Activated gamma-delta T cell treated with anti-CD3 and anti-CD28 coated beads, Interleukin-2, amount 50 U/mL, for 16 hours (primary cell): ENCODE measurements around the gene LCN10.

Source experiments
- DNase-seq: peaks from one replicate; pipeline ENCODE4 v3.0.0-alpha.2; 2020; ENCODE audit warnings: low read depth

The LCN10 gene

DNA sequence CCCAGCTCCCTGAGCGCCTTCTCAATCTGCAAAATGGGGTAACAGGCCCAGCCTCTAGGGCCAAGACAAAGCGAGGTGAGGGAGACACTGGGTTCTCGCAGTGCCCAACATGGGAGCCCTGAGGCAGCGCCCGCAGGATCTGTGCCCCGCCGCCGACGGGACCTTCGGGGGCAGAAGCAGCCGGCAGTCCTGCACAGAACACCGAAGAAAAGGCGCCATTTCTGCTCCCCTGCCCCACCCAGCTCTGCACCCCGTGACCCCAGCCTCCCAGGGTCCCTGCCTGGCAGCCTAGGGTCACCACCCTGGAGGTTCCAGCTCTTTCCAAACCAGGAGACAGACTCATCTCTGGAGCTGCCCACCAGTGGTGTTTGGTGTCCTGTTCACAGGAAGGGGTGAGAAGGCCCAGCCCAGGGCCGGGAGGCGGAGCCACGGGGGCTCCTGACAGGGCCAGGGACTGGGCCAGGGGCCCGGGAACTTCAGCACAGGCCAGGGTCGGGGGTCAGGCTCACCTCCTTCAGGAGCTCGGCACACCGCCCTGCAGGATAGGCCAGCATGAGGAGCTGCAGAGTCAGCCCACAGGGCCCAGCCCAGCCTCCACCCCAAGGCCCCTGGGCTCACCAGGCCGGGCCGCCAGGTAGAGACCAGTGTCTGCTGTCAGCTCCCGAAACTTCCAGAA is 12.0 kb upstream of the LCN10 start:
- no peak for DNase-seq

- DNase-seq, result no peak
Observed at GRCh38 chr9:136754059-136754572, 11.4 kb upstream of the LCN10 start.

DNA sequence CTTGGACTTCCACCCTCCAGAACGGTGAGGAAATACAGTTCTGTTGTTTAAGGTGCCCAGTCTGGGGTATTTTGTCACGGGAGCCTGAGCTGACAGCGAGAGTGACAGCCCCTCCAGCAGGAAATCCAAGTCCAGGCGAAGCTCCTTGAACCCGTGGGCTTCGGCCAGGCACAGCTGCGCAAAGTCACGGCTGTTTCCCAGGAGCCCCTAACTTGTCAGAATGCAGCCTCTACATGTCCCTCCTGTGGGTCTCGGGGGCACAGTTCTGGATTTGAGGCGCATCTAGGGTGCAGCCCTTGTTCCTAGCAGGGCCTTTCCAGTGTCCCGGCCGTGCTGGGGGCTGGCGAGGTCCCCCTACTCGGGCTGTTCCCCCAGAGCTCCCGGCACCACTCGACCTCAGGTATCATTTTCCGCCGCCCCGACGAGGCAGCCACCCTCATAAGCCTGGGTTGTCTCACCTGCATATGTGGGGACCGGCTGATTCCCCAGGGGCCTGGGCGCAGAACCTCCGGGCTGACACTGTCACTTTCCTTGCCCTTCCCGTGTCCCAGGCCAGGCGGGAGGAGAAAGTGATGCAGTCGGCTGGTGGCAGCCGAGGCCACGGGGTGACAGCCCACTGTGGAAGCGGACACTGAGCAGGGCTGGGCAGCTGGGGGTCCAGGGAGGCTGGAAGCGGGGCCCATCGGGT is 10.8 kb upstream of the LCN10 start:
- no peak for DNase-seq

- no peak for DNase-seq
Observed at GRCh38 chr9:136751814-136752213, 9.1 kb upstream of the LCN10 start.

DNA sequence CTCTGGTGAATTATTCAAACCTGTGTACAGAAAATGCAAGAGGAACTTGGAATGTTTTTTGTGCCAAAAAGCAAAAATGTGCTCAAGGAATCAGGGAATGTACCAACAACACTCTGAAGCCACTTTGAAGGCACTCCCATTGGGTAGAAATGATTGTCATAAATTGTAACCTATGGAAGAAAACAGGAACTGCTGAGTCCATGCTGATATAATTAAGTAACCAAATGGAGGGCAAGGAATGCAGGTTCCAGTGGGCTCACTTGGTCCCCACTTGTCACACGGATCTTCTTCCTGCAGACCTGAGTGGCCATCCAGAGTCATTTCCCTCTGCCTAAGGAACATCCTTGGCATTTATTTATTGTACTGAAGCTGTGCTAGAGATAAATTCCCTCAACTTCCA is 8.5 kb upstream of the LCN10 start:
- DNase-seq, result no peak

DNA sequence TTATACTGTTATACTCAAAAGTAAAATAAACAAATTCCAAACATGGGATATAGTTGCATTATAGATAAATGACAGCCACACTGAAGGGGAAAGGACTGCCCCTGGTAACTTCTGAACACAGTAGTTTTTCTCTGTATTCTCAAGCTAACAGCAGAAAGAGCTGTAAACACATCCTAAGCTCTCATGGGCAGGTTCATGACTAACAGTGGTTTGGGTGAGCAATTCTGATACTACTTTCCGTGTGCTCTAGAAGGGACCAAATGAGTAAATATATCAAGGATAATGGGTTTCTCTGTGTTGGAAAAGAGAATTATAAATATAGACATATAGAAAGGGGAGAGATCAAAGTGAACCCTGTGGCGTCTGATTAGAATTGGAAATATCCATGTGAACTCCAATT is 7.8 kb upstream of the LCN10 start:
- DNase-seq, result no peak

DNA sequence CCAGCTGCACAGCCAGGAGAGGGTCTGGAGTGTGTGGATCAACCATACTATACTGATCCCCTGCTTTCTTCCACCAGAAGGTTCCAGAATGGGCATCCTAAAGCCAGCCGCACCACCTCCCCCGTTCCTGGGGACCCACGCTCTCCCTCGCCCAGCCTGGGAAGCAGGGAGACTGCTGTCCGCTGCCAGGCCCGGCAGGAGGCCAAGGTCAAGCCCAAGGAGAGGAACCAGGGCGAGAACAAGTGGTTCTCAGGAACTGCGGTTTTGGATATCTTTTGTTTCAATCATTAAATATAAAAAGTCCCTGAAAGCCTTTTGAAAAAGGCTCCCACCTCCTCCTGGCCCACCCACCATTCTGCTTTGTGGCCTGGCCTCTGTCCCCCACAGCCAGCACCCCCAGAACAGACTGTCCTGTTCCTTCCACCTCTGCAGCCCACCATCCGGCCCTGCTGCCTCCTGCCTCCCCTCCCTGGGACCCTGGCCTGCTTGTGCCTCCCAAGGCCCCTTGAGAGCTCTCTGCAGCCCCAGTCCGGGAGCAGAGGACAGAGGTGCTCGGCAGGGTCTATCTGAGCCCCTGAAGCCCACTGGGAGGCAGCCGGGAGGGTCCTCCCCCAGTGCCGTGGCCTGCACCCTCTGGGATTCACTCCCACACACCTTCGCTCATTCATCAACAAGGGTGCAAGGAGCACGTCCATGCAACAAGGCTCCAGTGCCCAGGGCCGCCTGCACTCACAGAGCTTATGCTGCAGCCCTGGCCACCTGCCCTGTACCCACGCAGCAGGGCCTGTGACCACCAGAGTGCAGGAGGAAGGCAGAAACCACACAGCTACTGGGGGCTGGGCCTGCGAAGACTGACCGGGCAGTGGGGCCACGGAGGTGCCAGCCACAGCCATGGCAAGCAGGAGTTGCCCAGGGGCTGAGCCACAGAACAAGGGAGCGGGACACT is 6.2 kb upstream of the LCN10 start:
- no peak for DNase-seq

GRCh38 chr9:136748201-136748600 is 5.5 kb upstream of the LCN10 start, which contains the start of gene LCN6:
Gene LCN6, minus strand, starts transcription at chr9:136748525. Its CDS starts 42 bp downstream, at chr9:136748483.
- DNase-seq, result no peak

GRCh38 chr9:136747161-136748060 is 4.7 kb upstream of the LCN10 start:
- no peak for DNase-seq

- no peak for DNase-seq
Observed at GRCh38 chr9:136746621-136747020, 3.9 kb upstream of the LCN10 start.

GRCh38 chr9:136746155-136746490 is 3.4 kb upstream of the LCN10 start:
- DNase-seq, result no peak

GRCh38 chr9:136745389-136746154 is 2.8 kb upstream of the LCN10 start:
- no peak for DNase-seq

GRCh38 chr9:136744773-136745172 is 2.0 kb upstream of the LCN10 start:
- no peak for DNase-seq

- no peak for DNase-seq
Observed at GRCh38 chr9:136743639-136744211, 985 bp upstream of the LCN10 start.

- no peak for DNase-seq
Observed at GRCh38 chr9:136741883-136742571, 713 bp downstream of the LCN10 start.

DNA sequence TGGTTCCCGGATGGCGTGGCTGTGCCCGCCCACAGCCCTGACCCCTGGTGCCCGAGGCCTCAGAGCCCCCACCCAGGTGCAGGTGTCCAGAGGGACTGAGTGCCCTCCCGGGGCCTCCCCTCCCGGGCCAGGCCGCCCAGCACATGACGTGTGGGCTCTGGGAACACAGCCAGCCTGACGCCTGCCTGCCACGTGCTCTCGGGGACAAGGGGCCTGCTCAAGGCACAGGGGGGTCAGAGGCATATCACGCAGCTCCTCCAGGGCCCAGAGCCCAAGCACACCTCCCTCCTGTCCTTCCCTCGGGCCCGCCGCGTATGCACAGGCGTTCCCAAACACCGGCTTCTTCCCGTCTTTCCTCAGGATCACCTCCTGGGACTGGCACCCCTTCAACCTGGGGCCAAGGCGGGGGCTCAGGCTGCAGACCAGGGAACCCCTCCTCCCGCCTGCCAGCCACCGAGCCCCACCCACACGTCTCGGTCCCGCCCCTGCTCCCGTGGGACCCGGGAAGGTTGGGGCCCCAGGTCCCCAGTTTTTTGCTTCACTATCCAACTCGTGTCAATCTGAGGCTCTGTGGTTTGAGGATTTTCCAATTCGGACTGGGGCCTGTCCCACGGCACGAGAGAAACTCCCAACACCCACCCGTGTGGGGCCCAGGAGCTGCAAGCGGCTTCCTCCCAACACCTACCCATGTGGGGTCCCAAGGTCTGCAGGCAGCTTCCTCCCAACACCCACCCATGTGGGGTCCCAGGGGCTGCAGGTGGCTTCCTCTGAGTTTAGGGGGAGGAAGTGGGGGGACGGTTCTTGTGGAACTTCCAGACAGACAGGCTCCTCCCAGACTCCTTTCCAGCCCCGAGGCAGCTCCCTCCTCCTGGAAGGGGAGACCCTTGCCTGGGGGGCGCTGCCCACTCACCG is 1.5 kb downstream of the LCN10 start:
- no peak for DNase-seq

GRCh38 chr9:136740491-136740890 is 2.2 kb downstream of the LCN10 start:
- DNase-seq, result no peak

GRCh38 chr9:136740069-136740468 is 2.7 kb downstream of the LCN10 start:
- DNase-seq, result no peak

GRCh38 chr9:136739509-136739908 is 3.2 kb downstream of the LCN10 start:
- no peak for DNase-seq
